Choroid plexus epithelial cell (primary cell): Measurements from ENCODE around the gene MRPL39.

Experiments
- DNase-seq: peaks from one replicate; pipeline ENCODE4 v3.0.0-alpha.2; 2010; ENCODE audit warnings: low read depth
- H3K4me3 ChIP-seq: 2 replicates; pipeline ENCODE4 v1.5.1; 2011; ENCODE audit warnings: low read depth, mild to moderate bottlenecking, control low read depth, low read length, moderate library complexity
- TF ChIP-seq, protein P1 (sequence below): conservative IDR thresholded peaks from 2 replicates; pipeline ENCODE4 v1.5.1; 2011; ENCODE audit warnings: low read depth, mild to moderate bottlenecking, control low read depth, inconsistent platforms, low read length, moderate library complexity

The MRPL39 gene

GRCh38 chr21:25578056-25578961 is 29.0 kb downstream of the MRPL39 start:
- no peak overlapping the region for H3K4me3 ChIP-seq
- TF ChIP-seq, protein P1, sequence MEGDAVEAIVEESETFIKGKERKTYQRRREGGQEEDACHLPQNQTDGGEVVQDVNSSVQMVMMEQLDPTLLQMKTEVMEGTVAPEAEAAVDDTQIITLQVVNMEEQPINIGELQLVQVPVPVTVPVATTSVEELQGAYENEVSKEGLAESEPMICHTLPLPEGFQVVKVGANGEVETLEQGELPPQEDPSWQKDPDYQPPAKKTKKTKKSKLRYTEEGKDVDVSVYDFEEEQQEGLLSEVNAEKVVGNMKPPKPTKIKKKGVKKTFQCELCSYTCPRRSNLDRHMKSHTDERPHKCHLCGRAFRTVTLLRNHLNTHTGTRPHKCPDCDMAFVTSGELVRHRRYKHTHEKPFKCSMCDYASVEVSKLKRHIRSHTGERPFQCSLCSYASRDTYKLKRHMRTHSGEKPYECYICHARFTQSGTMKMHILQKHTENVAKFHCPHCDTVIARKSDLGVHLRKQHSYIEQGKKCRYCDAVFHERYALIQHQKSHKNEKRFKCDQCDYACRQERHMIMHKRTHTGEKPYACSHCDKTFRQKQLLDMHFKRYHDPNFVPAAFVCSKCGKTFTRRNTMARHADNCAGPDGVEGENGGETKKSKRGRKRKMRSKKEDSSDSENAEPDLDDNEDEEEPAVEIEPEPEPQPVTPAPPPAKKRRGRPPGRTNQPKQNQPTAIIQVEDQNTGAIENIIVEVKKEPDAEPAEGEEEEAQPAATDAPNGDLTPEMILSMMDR = no peak
- no peak for DNase-seq

DNA sequence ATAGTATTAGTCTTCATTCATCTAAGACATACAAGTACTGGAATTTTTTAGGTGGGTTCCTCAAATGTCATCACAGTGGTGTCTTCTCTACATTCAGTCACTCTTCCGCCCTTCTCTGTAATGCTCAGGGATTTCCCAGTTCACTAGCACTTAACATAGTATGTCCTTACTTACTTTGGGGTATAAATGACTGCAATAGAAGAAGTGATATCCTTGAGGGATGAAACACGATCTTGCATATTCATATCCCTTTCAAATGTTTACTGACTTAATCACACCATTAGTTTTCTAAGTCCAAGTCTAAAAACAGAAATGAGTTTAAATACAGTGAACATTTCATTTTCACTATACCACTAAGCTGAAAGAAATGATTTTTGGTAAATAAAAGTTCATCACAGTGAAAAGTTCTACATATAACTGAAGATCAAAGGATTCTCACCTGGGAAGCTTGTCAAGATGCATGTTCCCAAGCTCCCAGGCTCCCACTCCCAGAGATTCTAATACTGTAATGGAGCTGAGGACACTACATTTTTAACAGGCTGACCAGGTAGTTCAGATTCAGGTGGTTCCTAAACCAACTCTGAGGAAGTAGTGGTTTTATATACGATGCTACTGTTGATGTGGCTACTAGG is 29.7 kb downstream of the MRPL39 start:
- DNase-seq = no peak
- TF ChIP-seq, protein P1 = no peak
- H3K4me3 ChIP-seq = no peak overlapping the region

GRCh38 chr21:25573409-25574206 is 33.7 kb downstream of the MRPL39 start:
- TF ChIP-seq, protein P1 = no peak
- DNase-seq = peak; percentile 88
- no peak overlapping the region for H3K4me3 ChIP-seq

GRCh38 chr21:25572861-25573310 is 34.4 kb downstream of the MRPL39 start:
- TF ChIP-seq, protein P1 = no peak
- DNase-seq = peak; percentile 48
- no peak overlapping the region for H3K4me3 ChIP-seq

DNA sequence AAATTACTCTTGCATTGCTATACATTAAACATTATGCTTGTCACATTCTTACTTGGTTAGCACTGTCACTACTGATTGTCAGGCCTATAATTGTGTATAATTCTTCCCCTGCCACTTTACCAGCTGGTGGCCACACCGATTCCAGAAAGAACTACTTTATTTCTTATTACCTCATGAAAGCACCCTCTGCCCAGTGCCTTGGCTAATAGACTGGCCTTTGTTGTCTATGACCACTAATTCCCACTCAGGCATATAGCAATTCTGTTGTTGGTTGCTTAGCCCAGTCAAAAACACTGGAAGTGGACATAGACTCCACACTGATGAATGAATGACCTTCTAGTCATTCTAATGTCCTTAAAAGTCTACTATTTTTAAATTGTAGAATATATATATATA is 35.6 kb downstream of the MRPL39 start:
- TF ChIP-seq, protein P1 = no peak
- no peak overlapping the region for H3K4me3 ChIP-seq
- no peak for DNase-seq

DNA sequence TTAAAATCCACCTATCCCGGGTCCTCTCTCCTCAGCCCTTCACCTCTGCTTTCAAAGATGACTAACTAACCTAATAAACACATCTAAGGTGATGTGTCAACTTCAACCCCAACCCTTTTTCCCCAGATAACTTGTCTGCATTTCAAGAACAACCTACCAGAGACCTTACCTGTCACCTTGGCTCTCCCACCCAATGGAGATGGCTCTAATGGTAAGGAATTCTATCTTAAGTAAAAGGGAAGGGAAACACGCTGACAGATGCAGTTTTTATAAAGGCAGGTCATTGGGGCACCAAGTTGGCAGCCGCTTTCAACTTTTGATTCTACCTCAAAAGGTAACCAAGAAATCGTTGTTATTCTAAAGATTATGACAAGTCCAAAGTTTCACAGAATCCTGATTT is 37.6 kb downstream of the MRPL39 start:
- DNase-seq = no peak
- TF ChIP-seq, protein P1 = no peak
- no peak overlapping the region for H3K4me3 ChIP-seq
